ENCODE results near the gene ABHD17C. TPM values are rescaled to one million over a fixed set of nuclear protein-coding genes. Genes with fewer than 3 reads are reported as not detected.

ABHD17C gene
- total RNA-seq, 1 experiment from 2014 or later = 7.2 TPM

DNA sequence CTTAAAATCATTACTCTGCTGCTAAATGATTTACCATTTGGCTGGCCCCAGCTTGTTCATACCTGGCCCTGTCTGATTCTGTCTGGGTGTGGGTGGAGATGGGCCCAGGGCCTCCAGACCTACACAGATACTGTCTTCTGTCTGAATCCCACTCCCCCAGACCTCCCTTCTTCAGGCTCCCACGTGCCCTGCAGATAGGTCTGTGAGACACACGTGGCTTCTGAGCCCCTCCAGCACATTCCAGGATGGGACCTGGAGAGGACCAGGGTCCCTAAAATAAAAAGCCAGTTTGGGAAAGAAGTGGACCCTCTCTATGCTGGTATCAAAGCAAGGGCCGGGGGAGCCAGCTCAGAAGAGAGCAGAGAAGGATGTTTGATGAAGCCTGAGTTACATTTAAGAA lies 69.4 kb downstream of the ABHD17C start:
- DNase-seq (ENCODE audit: low read depth) = no peak

GRCh38 chr15:80766275-80766674 lies 71.2 kb downstream of the ABHD17C start:
- DNase-seq (ENCODE audit: low read depth) = no peak

GRCh38 chr15:80768158-80768557 lies 73.0 kb downstream of the ABHD17C start:
- DNase-seq (ENCODE audit: low read depth) = no peak

- DNase-seq (ENCODE audit: low read depth) = no peak
Observed at GRCh38 chr15:80769153-80769828, 74.2 kb downstream of the ABHD17C start.

- DNase-seq (ENCODE audit: low read depth) = no peak
Observed at GRCh38 chr15:80769829-80770705, 75.0 kb downstream of the ABHD17C start.

- DNase-seq (ENCODE audit: low read depth) = peak; percentile 23
Observed at GRCh38 chr15:80773122-80773551, 78.0 kb downstream of the ABHD17C start.

DNA sequence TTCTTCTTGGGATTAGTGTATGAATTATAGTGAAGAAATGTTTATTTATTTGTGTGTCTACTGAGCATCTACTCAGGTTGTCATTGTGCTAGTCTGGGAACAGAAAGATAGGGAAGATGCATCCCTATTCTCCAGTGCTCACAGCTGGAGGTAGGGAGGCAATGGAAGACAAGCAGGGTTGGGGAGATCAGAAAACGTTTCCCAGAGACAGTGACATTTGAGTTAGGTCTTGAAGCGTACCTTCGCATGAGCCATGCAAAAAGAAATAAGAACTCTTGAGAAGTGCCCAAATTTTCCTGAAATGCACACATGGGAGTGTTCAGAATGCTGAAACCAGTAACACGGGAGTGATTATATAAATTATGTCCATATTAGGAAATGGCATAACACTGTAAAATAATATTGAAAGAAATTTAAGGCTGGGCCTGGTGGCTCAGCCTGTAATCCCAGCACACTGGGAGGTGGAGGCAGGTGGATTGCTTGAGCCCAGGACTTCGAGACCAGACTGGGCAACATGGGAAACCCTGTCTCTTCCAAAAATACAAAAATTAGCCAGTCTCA lies 78.8 kb downstream of the ABHD17C start:
- DNase-seq (ENCODE audit: low read depth) = no peak

GRCh38 chr15:80774486-80774885 lies 79.4 kb downstream of the ABHD17C start:
- DNase-seq (ENCODE audit: low read depth) = no peak

DNA sequence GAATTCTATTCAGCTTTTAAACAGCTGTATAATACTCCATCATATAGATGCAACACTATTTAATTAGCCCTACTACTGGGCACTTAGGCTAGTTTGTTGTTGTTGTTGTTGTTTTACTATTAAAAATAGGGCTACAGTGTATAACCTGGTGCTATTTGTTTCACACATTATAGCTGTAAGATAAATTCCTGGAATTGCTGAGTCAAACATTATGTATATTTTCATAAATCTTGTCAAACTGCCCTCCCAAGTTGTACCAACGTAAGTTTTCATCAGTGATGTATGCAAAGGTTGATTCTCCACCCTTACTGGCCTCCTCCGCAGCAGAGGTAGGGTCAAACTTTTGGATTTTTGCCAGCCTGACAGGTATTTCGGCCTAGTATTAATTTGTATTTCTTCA lies 80.2 kb downstream of the ABHD17C start:
- DNase-seq (ENCODE audit: low read depth) = no peak

GRCh38 chr15:80776420-80777045 lies 81.4 kb downstream of the ABHD17C start:
- DNase-seq (ENCODE audit: low read depth) = peak; percentile 73

DNA sequence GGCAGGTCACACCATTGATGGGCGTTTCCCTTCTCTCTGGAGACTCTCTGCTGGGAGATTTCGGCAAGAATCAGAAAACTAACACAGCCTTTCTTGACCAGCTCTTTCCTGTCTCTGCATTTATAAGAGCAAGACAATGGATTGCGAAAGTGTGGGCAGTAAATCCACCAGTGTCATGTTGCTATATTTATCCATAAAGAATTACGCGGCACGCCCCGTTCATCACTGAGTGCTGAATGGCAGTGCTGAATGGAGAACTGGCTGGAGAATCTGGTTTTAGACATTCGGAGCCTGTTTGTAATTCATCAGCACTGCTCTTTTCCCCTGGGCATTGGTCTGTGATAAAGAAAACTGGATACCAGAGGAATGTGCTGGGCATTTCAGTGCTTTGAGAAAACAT lies 82.0 kb downstream of the ABHD17C start:
- DNase-seq (ENCODE audit: low read depth) = peak; percentile 49

- DNase-seq (ENCODE audit: low read depth) = no peak
Observed at GRCh38 chr15:80777826-80778620, 82.9 kb downstream of the ABHD17C start.

DNA sequence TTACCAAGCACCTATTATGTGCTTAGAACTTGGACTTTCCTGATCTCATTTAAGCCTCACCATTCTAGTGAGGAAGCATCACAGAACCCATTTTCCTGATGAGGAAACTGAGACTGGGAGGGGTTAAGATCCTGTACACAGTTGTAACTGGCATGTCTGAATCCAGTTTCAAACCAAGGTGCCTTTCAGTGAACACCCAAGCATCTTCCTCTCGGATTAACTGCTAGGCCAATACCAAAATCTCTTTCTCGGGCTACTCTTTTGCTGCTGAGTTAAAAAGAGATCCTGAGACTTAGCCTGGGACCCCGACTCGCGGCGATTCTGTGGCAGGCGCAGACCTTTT lies 83.5 kb downstream of the ABHD17C start:
- DNase-seq (ENCODE audit: low read depth) = no peak

GRCh38 chr15:80778964-80779657 lies 84.0 kb downstream of the ABHD17C start, which contains the start of gene CEMIP:
CEMIP (plus strand) TSS chr15:80779370; CDS start chr15:80873880, 94,510 bp downstream.
- DNase-seq (ENCODE audit: low read depth) = peak; percentile 65

GRCh38 chr15:80779658-80780415 lies 84.7 kb downstream of the ABHD17C start:
- peak; percentile 56 for DNase-seq (ENCODE audit: low read depth)

- peak; percentile 27 for DNase-seq (ENCODE audit: low read depth)
Observed at GRCh38 chr15:80780416-80781221, 85.5 kb downstream of the ABHD17C start.

DNA sequence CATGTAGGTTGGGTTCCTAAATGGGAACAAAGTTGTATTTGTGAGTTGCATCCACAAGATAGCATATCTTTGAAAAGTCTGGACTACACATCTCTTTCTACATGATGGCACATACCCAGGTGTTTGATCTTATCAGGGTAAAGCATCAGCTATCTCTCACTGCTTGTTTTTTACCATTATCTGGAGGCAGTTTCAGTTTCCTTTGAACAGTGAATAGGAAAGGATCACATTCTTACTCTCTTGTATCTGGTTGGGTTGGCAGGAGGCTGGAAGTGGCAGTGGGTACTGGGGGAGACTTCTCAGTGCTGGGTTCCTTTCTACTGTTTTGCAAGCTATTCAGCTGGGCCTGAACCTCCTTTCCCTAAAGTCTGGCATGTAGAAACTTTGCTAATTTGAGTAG lies 88.2 kb downstream of the ABHD17C start:
- no peak for DNase-seq (ENCODE audit: low read depth)

DNA sequence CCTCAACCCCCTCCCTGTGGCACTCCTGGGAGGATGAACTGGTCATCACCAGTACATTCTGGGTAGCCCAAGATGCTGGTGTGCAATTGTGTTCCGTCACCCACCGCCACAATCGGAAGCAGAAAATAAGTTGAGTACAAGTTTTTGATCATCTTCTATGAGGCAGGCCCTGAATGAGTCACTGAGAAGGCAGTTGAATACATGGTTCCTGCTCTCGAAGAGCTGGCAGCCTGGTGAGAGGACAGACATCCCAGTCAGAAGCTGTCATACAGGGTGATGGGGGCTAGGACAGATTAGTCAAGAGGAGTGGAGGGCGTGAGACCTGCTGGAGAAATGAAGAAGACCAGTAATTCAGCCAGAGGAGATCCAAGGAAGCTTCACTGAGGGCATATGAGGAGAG lies 90.2 kb downstream of the ABHD17C start:
- DNase-seq (ENCODE audit: low read depth) = no peak

GRCh38 chr15:80785811-80786354 lies 90.8 kb downstream of the ABHD17C start:
- DNase-seq (ENCODE audit: low read depth) = no peak

All from M059J (cell line).